Body of pancreas (tissue), 4 donors: ENCODE results near the gene SLC23A3. TPM values are rescaled to one million over a fixed set of nuclear protein-coding genes. Genes with fewer than 3 reads are reported as not detected.

ENCODE experiments used
- ATAC-seq: fragments of 150-250 bp; one replicate; pipeline ENCODE4 v1.9.1; 2016
- DNase-seq, 4 donors: peaks; one replicate each; pipeline ENCODE4 v3.0.0-alpha.2; 2019
- H3K27ac ChIP-seq, 4 donors: fragments of 200-600 bp; sonication (generic); 1 replicate in 3 of 4; 2 replicates in 1 of 4; pipeline versions ENCODE4 v1.5.1 to v1.6.1; 2016 to 2019; ENCODE audit warnings: mild to moderate bottlenecking in 1 of 4, mixed read lengths in 1 of 4, moderate library complexity in 1 of 4
- H3K27me3 ChIP-seq, 2 donors: fragments of 200-600 bp; sonication (generic); one replicate each; pipeline ENCODE4 v1.6.0; 2016; ENCODE audit warnings: mild to moderate bottlenecking in 1 of 2
- H3K36me3 ChIP-seq, 2 donors: fragments of 200-600 bp; sonication (generic); replicated peaks in 1 of 2; 2 replicates each; pipeline ENCODE4 v1.5.1; 2016; ENCODE audit warnings: low read depth in 2 of 2; ENCODE audit not compliant: insufficient read depth in 1 of 2
- H3K4me1 ChIP-seq: fragments of 200-600 bp; sonication (generic); one replicate; pipeline ENCODE4 v1.6.0; 2016
- H3K4me3 ChIP-seq, 2 donors: fragments of 200-600 bp; sonication (generic); 1 replicate in 1 of 2; 2 replicates in 1 of 2; pipeline ENCODE4 v1.5.1; 2016 to 2019
- H3K9me3 ChIP-seq, 3 donors: fragments of 200-600 bp; sonication (generic); 1 replicate in 2 of 3; 2 replicates in 1 of 3; pipeline ENCODE4 v1.5.1; 2016
- POLR2A ChIP-seq, 3 donors: fragments of 450-650 bp; IDR thresholded peaks; one replicate each; pipeline ENCODE4 v1.6.1; 2016; ENCODE audit warnings: antibody characterized with exemption in 3 of 3, mild to moderate bottlenecking in 2 of 3
- WGBS, 2 donors: methylation state at CpG; one replicate each; pipeline ENCODE4 v1.1.5; 2017; 5-methylcytosine and 5-hydroxymethylcytosine counted together
- intact Hi-C: fragments of 100-400 bp; cut with DNase I; formaldehyde crosslinking; loops from one replicate; pipeline ENCODE4 v1.15.1; 2023
- total RNA-seq, 2 donors: library from RNA; depleted of rRNA; stranded (reverse); fragments of >200 nt; gene quantifications; one replicate each; pipeline ENCODE4 v1.1.0, GENCODE V29; 2016
- TF ChIP-seq, protein P1 (sequence below), 7 experiments: fragments of 450-650 bp in 4 of 7; fragments of 200-600 bp in 3 of 7; sonication (generic) in 3 of 7; IDR thresholded peaks; one replicate each; pipeline ENCODE4 v1.5.1; 2016 to 2019; ENCODE audit warnings: antibody characterized with exemption in 7 of 7

Gene SLC23A3
- total RNA-seq, 2 donors from 2014 or later, result 3.1 to 8.2 TPM

DNA sequence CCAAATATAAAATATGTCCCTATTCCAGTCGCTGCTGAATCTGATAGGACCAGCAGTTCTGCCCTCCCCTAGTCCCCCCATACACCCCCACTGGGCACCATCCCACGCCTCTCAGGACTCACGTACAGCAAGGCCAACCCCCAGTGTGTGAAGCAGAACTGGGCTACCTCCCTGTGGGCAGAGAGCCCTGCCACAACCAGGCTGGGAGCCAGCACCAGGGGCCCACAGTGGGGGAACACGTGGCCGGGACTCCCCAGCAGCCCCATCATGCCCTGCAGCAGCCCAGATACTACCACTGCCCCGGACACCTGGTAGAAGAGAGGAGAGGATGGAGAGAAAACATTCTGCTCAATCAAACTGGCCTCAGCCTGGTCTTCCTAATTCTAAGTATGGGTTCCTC, 1.3 kb downstream of the SLC23A3 start:
- intact Hi-C loops, result loop anchor here (10.0 kb wide), 1 partner anchor 206 kb away; no protein-coding TSS in a partner anchor
- Histone ChIP-seq H3K27me3 (no peaks in the 10 kb centered on the region), H3K9me3 (no peaks in the 10 kb centered on the region), H3K36me3 (peaks cover 0 to 11% of the 10 kb centered on the region in 2 donors), H3K27ac (no peak overlapping the region), H3K4me3 (no peak overlapping the region), H3K4me1 (no peaks in the 10 kb centered on the region)
- no peak for ATAC-seq
- WGBS, 2 donors, result 34 to 63% methylated on average over 2 to 6 of the region's 6 CpGs
- no peak for DNase-seq
- TF ChIP-seq, protein P1, sequence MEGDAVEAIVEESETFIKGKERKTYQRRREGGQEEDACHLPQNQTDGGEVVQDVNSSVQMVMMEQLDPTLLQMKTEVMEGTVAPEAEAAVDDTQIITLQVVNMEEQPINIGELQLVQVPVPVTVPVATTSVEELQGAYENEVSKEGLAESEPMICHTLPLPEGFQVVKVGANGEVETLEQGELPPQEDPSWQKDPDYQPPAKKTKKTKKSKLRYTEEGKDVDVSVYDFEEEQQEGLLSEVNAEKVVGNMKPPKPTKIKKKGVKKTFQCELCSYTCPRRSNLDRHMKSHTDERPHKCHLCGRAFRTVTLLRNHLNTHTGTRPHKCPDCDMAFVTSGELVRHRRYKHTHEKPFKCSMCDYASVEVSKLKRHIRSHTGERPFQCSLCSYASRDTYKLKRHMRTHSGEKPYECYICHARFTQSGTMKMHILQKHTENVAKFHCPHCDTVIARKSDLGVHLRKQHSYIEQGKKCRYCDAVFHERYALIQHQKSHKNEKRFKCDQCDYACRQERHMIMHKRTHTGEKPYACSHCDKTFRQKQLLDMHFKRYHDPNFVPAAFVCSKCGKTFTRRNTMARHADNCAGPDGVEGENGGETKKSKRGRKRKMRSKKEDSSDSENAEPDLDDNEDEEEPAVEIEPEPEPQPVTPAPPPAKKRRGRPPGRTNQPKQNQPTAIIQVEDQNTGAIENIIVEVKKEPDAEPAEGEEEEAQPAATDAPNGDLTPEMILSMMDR (IDR thresholded peaks at IDR 0.05), result no peak
- no peak for TF ChIP-seq POLR2A (IDR thresholded peaks at IDR 0.05)

DNA sequence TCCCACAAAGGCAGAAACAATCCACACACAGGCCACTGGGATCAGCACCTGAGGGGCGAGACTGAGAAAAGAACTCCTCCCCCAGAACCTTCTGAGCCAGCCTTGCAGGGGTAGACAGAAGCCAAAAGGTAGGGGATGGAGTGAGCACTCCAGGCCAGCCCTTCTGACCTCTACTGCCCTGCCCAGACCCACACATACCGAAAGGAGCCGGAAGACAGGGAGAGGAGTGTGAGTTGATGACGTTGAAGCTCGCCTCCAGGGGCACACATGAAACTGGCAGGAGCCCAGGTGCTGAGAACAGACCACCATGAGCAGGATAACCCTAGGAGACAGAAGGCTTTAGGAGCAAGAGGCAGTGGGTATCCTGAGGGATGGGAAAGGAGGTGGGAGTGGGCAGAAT, 1.8 kb downstream of the SLC23A3 start:
- no peaks in the 10 kb centered on the region for H3K4me1 ChIP-seq
- no peak overlapping the region for H3K27ac ChIP-seq
- H3K36me3 ChIP-seq, result peaks cover 0 to 7% of the 10 kb centered on the region in 2 donors
- intact Hi-C loops, result loop anchor here (10.0 kb wide), 1 partner anchor 207 kb away; no protein-coding TSS in a partner anchor
- H3K9me3 ChIP-seq, result no peaks in the 10 kb centered on the region
- no peak overlapping the region for H3K4me3 ChIP-seq
- DNase-seq (no peak), ATAC-seq (no peak)
- no peaks in the 10 kb centered on the region for H3K27me3 ChIP-seq
- 65 to 69% methylated on average over 5 of the region's 5 CpGs for WGBS, 2 donors
- no peak for TF ChIP-seq POLR2A (IDR thresholded peaks at IDR 0.05)
- TF ChIP-seq, protein P1 (IDR thresholded peaks at IDR 0.05), result no peak

DNA sequence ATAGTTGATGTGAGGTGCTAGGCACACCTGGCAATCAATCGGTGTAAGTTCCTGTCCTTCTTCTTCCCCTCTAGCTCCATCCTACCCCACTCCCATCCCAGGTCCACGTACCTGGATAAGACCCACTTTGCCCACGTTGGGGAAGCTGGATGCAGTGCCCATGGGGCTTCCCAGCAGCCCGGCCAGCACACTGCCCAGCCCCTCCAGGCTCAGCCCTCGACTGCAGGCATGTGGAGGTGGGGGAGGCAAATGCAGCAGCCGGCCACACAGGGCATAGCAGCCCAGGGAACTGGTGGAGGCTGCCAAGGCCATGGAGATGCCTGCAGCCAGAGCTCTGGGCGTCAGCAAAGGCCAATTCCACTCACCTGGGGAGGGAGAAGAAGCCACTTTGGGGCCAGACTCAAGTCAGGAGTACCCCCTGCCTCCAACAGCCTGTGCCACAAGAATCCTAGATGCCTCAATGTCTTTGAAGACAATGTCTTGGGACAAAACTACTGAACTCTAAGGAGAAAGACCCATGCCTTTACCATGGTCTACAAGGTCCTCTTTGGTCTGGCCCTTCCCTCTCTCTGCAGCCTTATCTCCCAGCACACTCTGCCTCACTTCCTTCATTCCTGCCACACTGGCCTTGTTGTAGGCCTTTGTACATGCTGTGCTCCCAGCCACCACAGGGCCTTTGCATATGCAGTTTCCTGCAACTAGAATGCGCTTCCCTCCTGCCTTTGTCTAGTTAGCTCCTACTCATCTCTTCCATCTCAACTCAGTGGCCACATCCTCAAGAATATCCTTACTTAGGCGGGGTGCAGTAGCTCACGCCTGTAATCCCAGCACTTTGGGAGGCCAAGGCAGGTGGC, 4.5 kb downstream of the SLC23A3 start:
- TF ChIP-seq, protein P1 (IDR thresholded peaks at IDR 0.05), result no peak
- no peak for TF ChIP-seq POLR2A (IDR thresholded peaks at IDR 0.05)
- DNase-seq, result no peak
- Histone ChIP-seq H3K9me3 (no peaks in the 10 kb centered on the region), H3K27ac (no peak overlapping the region), H3K36me3 (no peaks in the 10 kb centered on the region), H3K4me3 (no peak overlapping the region), H3K4me1 (peaks cover 6% of the 10 kb centered on the region), H3K27me3 (no peaks in the 10 kb centered on the region)
- 80 to 82% methylated on average over 8 to 10 of the region's 10 CpGs for WGBS, 2 donors
- intact Hi-C loops, result loop anchor here (10.0 kb wide), 1 partner anchor 210 kb away; no protein-coding TSS in a partner anchor
- ATAC-seq, result no peak

DNA sequence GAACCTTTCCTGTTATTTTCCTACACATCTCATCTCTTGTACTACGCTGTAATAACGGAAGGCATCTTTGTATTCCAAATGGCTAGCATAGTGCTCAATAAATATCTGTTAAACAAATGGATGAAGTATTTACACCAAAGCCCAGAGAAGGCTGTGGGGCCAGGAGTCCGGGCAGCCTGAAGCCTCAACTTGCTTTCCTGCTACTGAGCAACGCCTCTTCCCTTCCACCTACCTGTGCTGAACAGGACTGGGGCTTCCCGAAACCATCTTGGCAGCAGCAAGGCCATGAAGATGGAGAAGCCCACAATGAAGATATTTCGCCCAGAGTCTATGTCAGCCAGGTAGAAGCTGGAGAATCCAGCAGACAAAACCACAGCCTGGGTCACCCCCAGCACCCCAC, 6.7 kb downstream of the SLC23A3 start:
- 83 to 88% methylated on average over 6 of the region's 6 CpGs for WGBS, 2 donors
- no peaks in the 10 kb centered on the region for H3K27me3 ChIP-seq
- H3K36me3 ChIP-seq, result no peaks in the 10 kb centered on the region
- ATAC-seq (no peak), DNase-seq (no peak)
- intact Hi-C loops, result loop anchor here (5.0 to 10.0 kb wide), 2 partner anchors 139 to 212 kb away; no protein-coding TSS in a partner anchor
- no peak for TF ChIP-seq POLR2A (IDR thresholded peaks at IDR 0.05)
- TF ChIP-seq, protein P1 (IDR thresholded peaks at IDR 0.05), result no peak
- H3K4me1 ChIP-seq, result peaks cover 14% of the 10 kb centered on the region
- H3K4me3 ChIP-seq, result no peak overlapping the region
- no peaks in the 10 kb centered on the region for H3K9me3 ChIP-seq
- no peak overlapping the region for H3K27ac ChIP-seq
